SK-N-SH treated with all-trans-retinoic acid at 6 μM for 48 hours (cell line): ENCODE data around the gene PRSS21.

Experiments used
- BACH2 ChIP-seq: fragments of 250-450 bp; sonication (Bioruptor Pico); IDR thresholded peaks from 2 replicates; pipeline ENCODE4 v1.9.0; 2021; ENCODE audit warnings: mild to moderate bottlenecking, borderline replicate concordance
- CSDC2 ChIP-seq: fragments of 250-450 bp; sonication (Bioruptor Pico); IDR thresholded peaks from 2 replicates; pipeline ENCODE4 v1.5.0; 2020; ENCODE audit warnings: mild to moderate bottlenecking, moderate library complexity
- ESRRG ChIP-seq: fragments of 250-450 bp; sonication (Bioruptor Pico); IDR thresholded peaks from 2 replicates; pipeline ENCODE4 v1.6.1; 2021; ENCODE audit warnings: mild to moderate bottlenecking
- ZC3H10 ChIP-seq: fragments of 250-450 bp; sonication (Bioruptor Pico); IDR thresholded peaks from 2 replicates; pipeline ENCODE4 v1.5.1; 2021; ENCODE audit warnings: mild to moderate bottlenecking, moderate library complexity
- ZFP30 ChIP-seq: fragments of 450-650 bp; formaldehyde crosslinking; IDR thresholded peaks from 2 replicates; pipeline ENCODE4 v1.5.0; 2022; ENCODE audit warnings: mild to moderate bottlenecking, moderate library complexity
- TF ChIP-seq, protein P1 (sequence below): fragments of 250-450 bp; sonication (Bioruptor Pico); IDR thresholded peaks from 2 replicates; pipeline ENCODE4 v1.8.0; 2021; ENCODE audit warnings: low read depth, mild to moderate bottlenecking, moderate library complexity, borderline replicate concordance
- TF ChIP-seq, protein P2 (sequence below): fragments of 250-450 bp; sonication (Bioruptor Pico); IDR thresholded peaks from 2 replicates; pipeline ENCODE4 v1.8.0; 2020; ENCODE audit warnings: mild to moderate bottlenecking, moderate library complexity, borderline replicate concordance

DNA sequence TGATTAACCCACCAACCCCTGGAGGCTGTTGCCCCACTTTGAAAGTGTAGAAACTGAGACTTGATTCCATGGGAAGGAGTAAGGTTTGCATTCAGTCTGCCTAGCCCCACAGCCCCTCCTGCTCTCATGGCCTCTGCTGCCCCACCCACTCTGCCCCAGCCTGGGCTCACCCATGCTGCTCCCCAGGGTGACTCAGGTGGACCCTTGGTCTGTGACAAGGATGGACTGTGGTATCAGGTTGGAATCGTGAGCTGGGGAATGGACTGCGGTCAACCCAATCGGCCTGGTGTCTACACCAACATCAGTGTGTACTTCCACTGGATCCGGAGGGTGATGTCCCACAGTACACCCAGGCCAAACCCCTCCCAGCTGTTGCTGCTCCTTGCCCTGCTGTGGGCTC lies 12.3 kb upstream of the PRSS21 start:
- no peak for TF ChIP-seq BACH2 (CRISPR knock-in tag)
- no peak for TF ChIP-seq CSDC2 (CRISPR knock-in tag)
- no peak for TF ChIP-seq ZFP30 (CRISPR knock-in tag)
- TF ChIP-seq ESRRG = no peak
- TF ChIP-seq, protein P1, sequence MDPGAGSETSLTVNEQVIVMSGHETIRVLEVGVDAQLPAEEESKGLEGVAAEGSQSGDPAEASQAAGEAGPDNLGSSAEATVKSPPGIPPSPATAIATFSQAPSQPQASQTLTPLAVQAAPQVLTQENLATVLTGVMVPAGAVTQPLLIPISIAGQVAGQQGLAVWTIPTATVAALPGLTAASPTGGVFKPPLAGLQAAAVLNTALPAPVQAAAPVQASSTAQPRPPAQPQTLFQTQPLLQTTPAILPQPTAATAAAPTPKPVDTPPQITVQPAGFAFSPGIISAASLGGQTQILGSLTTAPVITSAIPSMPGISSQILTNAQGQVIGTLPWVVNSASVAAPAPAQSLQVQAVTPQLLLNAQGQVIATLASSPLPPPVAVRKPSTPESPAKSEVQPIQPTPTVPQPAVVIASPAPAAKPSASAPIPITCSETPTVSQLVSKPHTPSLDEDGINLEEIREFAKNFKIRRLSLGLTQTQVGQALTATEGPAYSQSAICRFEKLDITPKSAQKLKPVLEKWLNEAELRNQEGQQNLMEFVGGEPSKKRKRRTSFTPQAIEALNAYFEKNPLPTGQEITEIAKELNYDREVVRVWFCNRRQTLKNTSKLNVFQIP = no peak
- TF ChIP-seq, protein P2, sequence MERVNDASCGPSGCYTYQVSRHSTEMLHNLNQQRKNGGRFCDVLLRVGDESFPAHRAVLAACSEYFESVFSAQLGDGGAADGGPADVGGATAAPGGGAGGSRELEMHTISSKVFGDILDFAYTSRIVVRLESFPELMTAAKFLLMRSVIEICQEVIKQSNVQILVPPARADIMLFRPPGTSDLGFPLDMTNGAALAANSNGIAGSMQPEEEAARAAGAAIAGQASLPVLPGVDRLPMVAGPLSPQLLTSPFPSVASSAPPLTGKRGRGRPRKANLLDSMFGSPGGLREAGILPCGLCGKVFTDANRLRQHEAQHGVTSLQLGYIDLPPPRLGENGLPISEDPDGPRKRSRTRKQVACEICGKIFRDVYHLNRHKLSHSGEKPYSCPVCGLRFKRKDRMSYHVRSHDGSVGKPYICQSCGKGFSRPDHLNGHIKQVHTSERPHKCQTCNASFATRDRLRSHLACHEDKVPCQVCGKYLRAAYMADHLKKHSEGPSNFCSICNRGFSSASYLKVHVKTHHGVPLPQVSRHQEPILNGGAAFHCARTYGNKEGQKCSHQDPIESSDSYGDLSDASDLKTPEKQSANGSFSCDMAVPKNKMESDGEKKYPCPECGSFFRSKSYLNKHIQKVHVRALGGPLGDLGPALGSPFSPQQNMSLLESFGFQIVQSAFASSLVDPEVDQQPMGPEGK (CRISPR knock-in tag) = no peak
- TF ChIP-seq ZC3H10 = no peak
